Loucy (cell line): ENCODE data around the gene SELENOM.
A peak's percentile ranks its signal among the peaks of the same experiment; 100 is the strongest.

Experiments
- H2AFZ ChIP-seq: fragments of 200-600 bp; sonication (generic); 2 replicates; pipeline ENCODE4 v1.6.0; 2016; ENCODE audit warnings: antibody characterized with exemption, mild to moderate bottlenecking, low read length, moderate library complexity
- H3F3A ChIP-seq: fragments of 200-600 bp; 2 replicates; pipeline ENCODE4 v1.6.0; 2016; ENCODE audit warnings: antibody characterized with exemption, low read depth, mild to moderate bottlenecking
- H3K27me3 ChIP-seq: fragments of 200-600 bp; sonication (generic); 2 replicates; pipeline ENCODE4 v1.6.1; 2014; ENCODE audit warnings: low read length, mild to moderate bottlenecking; ENCODE audit not compliant: insufficient read depth, poor library complexity, severe bottlenecking
- H3K36me3 ChIP-seq: fragments of 200-600 bp; sonication (generic); 2 replicates; pipeline ENCODE4 v1.6.1; 2016; ENCODE audit warnings: low read length; ENCODE audit not compliant: insufficient read depth
- H3K4me1 ChIP-seq: fragments of 200-600 bp; sonication (generic); 2 replicates; pipeline ENCODE4 v1.5.1; 2014; ENCODE audit warnings: low read length, mild to moderate bottlenecking; ENCODE audit not compliant: insufficient read depth, poor library complexity, severe bottlenecking
- H3K4me2 ChIP-seq: fragments of 200-600 bp; sonication (generic); 2 replicates; pipeline ENCODE4 v1.6.0; 2014; ENCODE audit warnings: antibody characterized with exemption, low read length, low read depth, mild to moderate bottlenecking; ENCODE audit not compliant: poor library complexity, severe bottlenecking
- H3K4me3 ChIP-seq: fragments of 200-600 bp; sonication (generic); 2 replicates; pipeline ENCODE4 v1.5.1; 2014; ENCODE audit warnings: low read length, mild to moderate bottlenecking, mixed read lengths; ENCODE audit not compliant: poor library complexity, severe bottlenecking
- H3K79me2 ChIP-seq: fragments of 200-600 bp; sonication (generic); 2 replicates; pipeline ENCODE4 v1.6.1; 2014; ENCODE audit warnings: low read length; ENCODE audit not compliant: insufficient read depth
- H3K9ac ChIP-seq: fragments of 200-600 bp; sonication (generic); 2 replicates; pipeline ENCODE4 v1.6.0; 2014; ENCODE audit warnings: mild to moderate bottlenecking, low read depth, low read length, moderate library complexity; ENCODE audit not compliant: poor library complexity, severe bottlenecking
- H3K9me2 ChIP-seq: fragments of 200-600 bp; sonication (generic); replicated peaks from 2 replicates; pipeline ENCODE4 v1.6.1; 2016; ENCODE audit warnings: low read depth, low read length, mixed read lengths
- H3K9me3 ChIP-seq: fragments of 200-600 bp; sonication (generic); 2 replicates; pipeline ENCODE4 v1.6.1; 2014; ENCODE audit warnings: mild to moderate bottlenecking, antibody characterized with exemption, low read length, low read depth; ENCODE audit not compliant: insufficient read depth
- H4K20me1 ChIP-seq: fragments of 200-600 bp; sonication (generic); 2 replicates; pipeline ENCODE4 v1.6.0; 2014; ENCODE audit warnings: antibody characterized with exemption, low read length, mild to moderate bottlenecking; ENCODE audit not compliant: insufficient read depth, poor library complexity, severe bottlenecking
- CTCF ChIP-seq: fragments of 200-600 bp; sonication (generic); conservative IDR thresholded peaks from 2 replicates; pipeline ENCODE4 v1.5.1; 2014; ENCODE audit warnings: mild to moderate bottlenecking, antibody characterized with exemption, low read length
- EZH2phosphoT487 ChIP-seq: fragments of 200-600 bp; IDR thresholded peaks from 2 replicates; pipeline ENCODE4 v1.6.1; 2018; ENCODE audit warnings: antibody characterized with exemption, mild to moderate bottlenecking, moderate library complexity, borderline replicate concordance

Gene SELENOM

DNA sequence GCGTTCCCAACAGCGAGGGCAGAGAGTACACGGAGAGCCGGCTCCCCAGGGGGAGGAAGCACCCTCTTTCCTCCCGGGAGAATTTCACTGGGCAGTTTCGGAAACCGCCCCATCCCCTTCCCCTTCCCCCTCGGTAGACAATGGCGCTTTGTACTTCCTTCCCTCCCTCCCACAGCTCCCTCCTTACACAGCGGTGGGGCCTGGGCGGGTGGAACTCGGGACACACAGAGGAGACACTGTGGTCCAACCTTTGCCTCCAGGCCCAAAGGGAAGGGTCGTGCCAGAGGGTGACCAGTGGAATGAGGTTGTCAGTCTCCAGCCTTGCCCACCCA is 21.9 kb downstream of the SELENOM start:
- Histone ChIP-seq H3K79me2 (peaks cover 48% of the 10 kb centered on the region), H3K9ac (peak overlapping the region; percentile 93), H3K27me3 (no peaks in the 10 kb centered on the region), H3K4me1 (peaks cover 32% of the 10 kb centered on the region), H3K36me3 (peaks cover 22% of the 10 kb centered on the region; the same call in 1 of the 2 replicates), H3K4me3 (peak overlapping the region; percentile 98), H3K9me3 (no peaks in the 10 kb centered on the region), H3K9me2 (no peaks in the 10 kb centered on the region), H4K20me1 (peaks cover 18% of the 10 kb centered on the region), H3F3A (no peaks in the 10 kb centered on the region), H3K4me2 (peak overlapping the region; percentile 91), H2AFZ (peak overlapping the region; percentile 99; the same call in 1 of the 2 replicates)
- TF ChIP-seq CTCF (no peak), EZH2phosphoT487 (no peak)

DNA sequence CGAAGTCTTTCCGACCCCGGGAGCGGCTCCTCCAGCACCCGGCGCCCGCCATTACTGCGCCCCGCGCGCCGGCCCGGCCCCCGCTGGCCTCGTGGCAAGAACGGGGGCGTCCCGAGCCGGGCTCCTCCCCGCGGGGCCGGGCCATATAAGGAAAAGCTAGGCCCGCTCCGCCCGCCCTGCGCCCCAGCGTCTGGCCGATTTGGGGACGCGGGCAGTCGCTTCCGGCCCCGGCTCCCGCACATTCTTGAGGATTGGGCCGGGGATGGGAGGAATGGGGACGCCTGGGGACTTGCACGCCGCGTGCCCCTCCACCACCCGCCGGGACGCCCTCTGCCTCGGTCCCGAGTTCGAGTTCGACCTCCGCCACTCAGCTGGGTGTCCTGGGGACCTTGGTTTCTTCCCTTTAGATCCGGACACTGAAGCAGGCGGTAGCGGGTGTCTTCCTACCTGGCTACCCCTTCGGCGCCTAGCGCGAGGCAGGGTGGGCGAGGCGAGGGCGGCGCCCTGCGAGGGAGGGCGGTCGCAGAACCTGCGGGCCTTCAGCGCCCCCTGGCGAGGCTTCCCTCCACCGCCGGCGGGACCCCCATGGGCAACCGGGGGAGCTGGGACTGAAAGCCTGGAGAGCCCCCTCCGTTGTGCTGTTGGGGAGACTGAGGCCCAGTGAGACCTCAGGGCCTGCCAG is 22.4 kb downstream of the SELENOM start:
- Histone ChIP-seq H3K27me3 (no peaks in the 10 kb centered on the region), H3K9me2 (no peaks in the 10 kb centered on the region), H3K4me2 (peak overlapping the region; percentile 91), H3K9ac (peak overlapping the region; percentile 93), H3K4me1 (peaks cover 32% of the 10 kb centered on the region), H2AFZ (peak overlapping the region; percentile 99), H3K79me2 (peaks cover 48% of the 10 kb centered on the region), H3K9me3 (no peaks in the 10 kb centered on the region), H4K20me1 (peaks cover 18% of the 10 kb centered on the region), H3K36me3 (peaks cover 20% of the 10 kb centered on the region; the same call in 1 of the 2 replicates), H3K4me3 (peak overlapping the region; percentile 98), H3F3A (no peaks in the 10 kb centered on the region)
- no peak for TF ChIP-seq EZH2phosphoT487
- peak; percentile 81 for TF ChIP-seq CTCF

DNA sequence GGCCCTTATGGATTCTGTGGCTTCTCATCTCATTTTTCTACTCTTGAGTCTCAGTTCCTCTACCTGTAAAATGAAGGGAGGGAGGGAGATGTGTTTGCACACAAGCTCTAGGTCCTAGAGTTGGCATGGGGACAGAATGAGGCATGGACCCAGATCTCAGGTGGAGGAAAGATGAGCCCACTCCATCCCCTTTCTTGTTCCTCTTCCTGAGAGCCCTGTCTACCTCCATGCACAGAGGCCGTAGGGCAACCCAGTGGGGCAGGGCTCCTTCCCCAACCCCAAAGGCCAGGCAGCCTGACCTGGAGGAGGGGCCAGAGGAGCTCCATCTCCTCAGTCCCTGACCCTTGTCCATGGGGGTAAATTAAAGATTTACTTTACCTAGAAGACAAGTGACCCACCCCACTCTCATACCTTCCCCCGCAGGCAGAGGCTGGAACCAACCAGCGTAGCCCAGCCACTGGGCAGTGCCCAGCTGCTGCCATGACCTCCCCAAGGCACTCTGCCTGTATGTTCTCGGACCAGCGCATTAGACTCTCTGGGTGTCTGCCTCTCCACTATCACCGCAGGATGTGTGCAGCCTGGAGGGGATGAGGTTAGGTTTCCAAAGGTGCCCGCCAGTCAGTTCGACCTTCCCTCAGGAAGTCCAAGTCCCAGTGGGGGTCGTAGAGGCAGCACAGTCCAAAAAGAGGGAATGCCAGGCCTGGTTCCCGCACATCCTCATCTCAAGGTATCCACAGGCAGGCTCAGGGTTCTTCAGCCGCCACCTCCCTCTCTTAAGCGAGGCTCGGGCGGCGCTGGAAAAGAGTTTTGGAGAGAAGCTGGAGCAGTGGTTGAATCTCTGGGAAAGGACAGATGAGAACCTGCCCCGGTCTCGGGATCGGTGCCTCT is 23.2 kb downstream of the SELENOM start:
- TF ChIP-seq CTCF (no peak), EZH2phosphoT487 (no peak)
- Histone ChIP-seq H3K4me3 (peak overlapping the region; percentile 98), H2AFZ (peak overlapping the region; percentile 99), H3K79me2 (peaks cover 48% of the 10 kb centered on the region), H3K27me3 (no peaks in the 10 kb centered on the region), H4K20me1 (peaks cover 18% of the 10 kb centered on the region), H3K4me1 (peaks cover 32% of the 10 kb centered on the region), H3F3A (no peaks in the 10 kb centered on the region), H3K36me3 (peaks cover 13% of the 10 kb centered on the region; the same call in 1 of the 2 replicates), H3K9ac (peak overlapping the region; percentile 93), H3K9me3 (no peaks in the 10 kb centered on the region), H3K9me2 (no peaks in the 10 kb centered on the region), H3K4me2 (peak overlapping the region; percentile 91)
